Neural progenitor cell (in vitro differentiated cells): Measurements from ENCODE around the gene NTRK3. TPM values are rescaled to one million over a fixed set of nuclear protein-coding genes. Genes with fewer than 3 reads are reported as not detected.

Experiments
- DNase-seq: peaks from one replicate; pipeline ENCODE4 v3.0.0-alpha.2; 2016; ENCODE audit warnings: low spot score
- H2AFZ ChIP-seq: fragments of 200-600 bp; sonication (generic); replicated peaks from 2 replicates; pipeline ENCODE4 v1.6.1; 2016; ENCODE audit warnings: antibody characterized with exemption
- H3F3A ChIP-seq: fragments of 200-600 bp; sonication (generic); 2 replicates; pipeline ENCODE4 v1.6.1; 2016; ENCODE audit warnings: antibody characterized with exemption, low read depth
- H3K27ac ChIP-seq: fragments of 200-600 bp; sonication (generic); 2 replicates; pipeline ENCODE4 v1.5.1; 2016; ENCODE audit warnings: mild to moderate bottlenecking
- H3K27me3 ChIP-seq: fragments of 200-600 bp; sonication (generic); 2 replicates; pipeline ENCODE4 v1.6.1; 2016; ENCODE audit warnings: mild to moderate bottlenecking, moderate library complexity
- H3K36me3 ChIP-seq: fragments of 200-600 bp; sonication (generic); 2 replicates; pipeline ENCODE4 v1.5.1; 2016
- H3K4me1 ChIP-seq: fragments of 200-600 bp; sonication (generic); 2 replicates; pipeline ENCODE4 v1.6.1; 2016; ENCODE audit warnings: mixed run types
- H3K4me2 ChIP-seq: fragments of 200-600 bp; sonication (generic); 2 replicates; pipeline ENCODE4 v1.6.1; 2016
- H3K4me3 ChIP-seq: fragments of 200-600 bp; sonication (generic); 2 replicates; pipeline ENCODE4 v1.5.1; 2016
- H3K79me2 ChIP-seq: fragments of 200-600 bp; sonication (generic); 2 replicates; pipeline ENCODE4 v1.6.1; 2016; ENCODE audit warnings: low read depth
- H3K9ac ChIP-seq: fragments of 200-600 bp; sonication (generic); 2 replicates; pipeline ENCODE4 v1.6.1; 2016
- H3K9me3 ChIP-seq: fragments of 200-600 bp; sonication (generic); 2 replicates; pipeline ENCODE4 v1.5.1; 2016; ENCODE audit warnings: low read depth
- H4K20me1 ChIP-seq: fragments of 200-600 bp; sonication (generic); 2 replicates; pipeline ENCODE4 v1.6.1; 2016; ENCODE audit warnings: low read depth
- H3K27ac Mint-ChIP-seq: 3 replicates; pipeline ENCODE4 v1.8.0; 2021; ENCODE audit warnings: mixed read lengths
- H3K27me3 Mint-ChIP-seq: 2 replicates; pipeline ENCODE4 v1.8.0; 2022; ENCODE audit warnings: low read depth, mild to moderate bottlenecking, inconsistent platforms, moderate library complexity, mixed read lengths; ENCODE audit not compliant: insufficient read depth
- H3K36me3 Mint-ChIP-seq: 3 replicates; pipeline ENCODE4 v1.8.0; 2021; ENCODE audit warnings: mixed read lengths
- H3K4me1 Mint-ChIP-seq: 3 replicates; pipeline ENCODE4 v1.8.0; 2021; ENCODE audit warnings: mixed read lengths
- H3K4me3 Mint-ChIP-seq: 3 replicates; pipeline ENCODE4 v1.8.0; 2021; ENCODE audit warnings: mild to moderate bottlenecking, moderate library complexity, mixed read lengths
- H3K9me3 Mint-ChIP-seq: 3 replicates; pipeline ENCODE4 v1.8.0; 2020; ENCODE audit warnings: mixed read lengths
- EZH2 ChIP-seq: fragments of 200-600 bp; sonication (generic); IDR thresholded peaks from 2 replicates; pipeline ENCODE4 v1.6.1; 2017; ENCODE audit warnings: antibody characterized with exemption, mild to moderate bottlenecking, moderate library complexity
- EZH2phosphoT487 ChIP-seq: fragments of 200-600 bp; sonication (generic); IDR thresholded peaks from 2 replicates; pipeline ENCODE4 v1.6.1; 2017; ENCODE audit warnings: antibody characterized with exemption
- total RNA-seq: library from RNA; depleted of rRNA; stranded (reverse); fragments of >200 nt; gene quantifications from 2 replicates; pipeline ENCODE4 v1.2.3, GENCODE V29; 2015; ENCODE audit warnings: low replicate concordance
- TF ChIP-seq, protein P1 (sequence below): fragments of 200-600 bp; sonication (generic); IDR thresholded peaks from 2 replicates; pipeline ENCODE4 v1.5.1; 2017; ENCODE audit warnings: antibody characterized with exemption, mild to moderate bottlenecking

Gene NTRK3
- total RNA-seq, 1 donor from 2014 or later: 2.0 TPM

DNA sequence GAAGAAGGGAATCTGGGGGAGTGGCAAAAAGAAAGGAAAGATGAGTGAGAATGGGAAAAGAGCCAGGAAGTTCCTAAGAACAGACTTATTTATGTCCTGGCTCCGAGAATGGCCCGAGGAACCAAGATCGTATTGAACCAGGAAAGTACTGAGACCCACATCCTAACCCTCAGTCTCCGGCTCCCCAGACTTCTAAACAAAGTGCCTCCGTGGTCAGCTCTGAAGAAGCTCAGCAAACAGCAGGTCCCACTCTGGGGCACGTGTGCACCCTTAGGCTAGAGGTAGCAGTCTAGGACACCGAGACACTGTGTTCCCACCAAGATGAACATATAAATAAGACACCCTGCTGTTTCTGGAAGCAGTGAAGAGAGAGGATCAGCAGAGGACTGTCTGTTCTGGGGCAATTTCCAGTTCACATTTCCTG, 307.4 kb downstream of the NTRK3 start:
- Mint-ChIP-seq H3K4me1 (peaks cover 16% of the 10 kb centered on the region), H3K4me3 (no peak overlapping the region), H3K36me3 (no peaks in the 10 kb centered on the region), H3K27ac (no peak overlapping the region), H3K27me3 (peaks cover 24% of the 10 kb centered on the region), H3K9me3 (peaks cover 3% of the 10 kb centered on the region)
- Histone ChIP-seq H3K4me3 (no peak overlapping the region), H3K9ac (no peak overlapping the region), H3K27ac (no peak overlapping the region), H4K20me1 (no peaks in the 10 kb centered on the region), H2AFZ (no peak overlapping the region), H3F3A (no peaks in the 10 kb centered on the region), H3K4me2 (no peak overlapping the region), H3K27me3 (no peaks in the 10 kb centered on the region), H3K36me3 (no peaks in the 10 kb centered on the region), H3K9me3 (no peaks in the 10 kb centered on the region), H3K4me1 (no peaks in the 10 kb centered on the region), H3K79me2 (no peaks in the 10 kb centered on the region)
- TF ChIP-seq EZH2 (no peak), EZH2phosphoT487 (no peak)
- TF ChIP-seq, protein P1, sequence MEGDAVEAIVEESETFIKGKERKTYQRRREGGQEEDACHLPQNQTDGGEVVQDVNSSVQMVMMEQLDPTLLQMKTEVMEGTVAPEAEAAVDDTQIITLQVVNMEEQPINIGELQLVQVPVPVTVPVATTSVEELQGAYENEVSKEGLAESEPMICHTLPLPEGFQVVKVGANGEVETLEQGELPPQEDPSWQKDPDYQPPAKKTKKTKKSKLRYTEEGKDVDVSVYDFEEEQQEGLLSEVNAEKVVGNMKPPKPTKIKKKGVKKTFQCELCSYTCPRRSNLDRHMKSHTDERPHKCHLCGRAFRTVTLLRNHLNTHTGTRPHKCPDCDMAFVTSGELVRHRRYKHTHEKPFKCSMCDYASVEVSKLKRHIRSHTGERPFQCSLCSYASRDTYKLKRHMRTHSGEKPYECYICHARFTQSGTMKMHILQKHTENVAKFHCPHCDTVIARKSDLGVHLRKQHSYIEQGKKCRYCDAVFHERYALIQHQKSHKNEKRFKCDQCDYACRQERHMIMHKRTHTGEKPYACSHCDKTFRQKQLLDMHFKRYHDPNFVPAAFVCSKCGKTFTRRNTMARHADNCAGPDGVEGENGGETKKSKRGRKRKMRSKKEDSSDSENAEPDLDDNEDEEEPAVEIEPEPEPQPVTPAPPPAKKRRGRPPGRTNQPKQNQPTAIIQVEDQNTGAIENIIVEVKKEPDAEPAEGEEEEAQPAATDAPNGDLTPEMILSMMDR: no peak
- DNase-seq: no peak

DNA sequence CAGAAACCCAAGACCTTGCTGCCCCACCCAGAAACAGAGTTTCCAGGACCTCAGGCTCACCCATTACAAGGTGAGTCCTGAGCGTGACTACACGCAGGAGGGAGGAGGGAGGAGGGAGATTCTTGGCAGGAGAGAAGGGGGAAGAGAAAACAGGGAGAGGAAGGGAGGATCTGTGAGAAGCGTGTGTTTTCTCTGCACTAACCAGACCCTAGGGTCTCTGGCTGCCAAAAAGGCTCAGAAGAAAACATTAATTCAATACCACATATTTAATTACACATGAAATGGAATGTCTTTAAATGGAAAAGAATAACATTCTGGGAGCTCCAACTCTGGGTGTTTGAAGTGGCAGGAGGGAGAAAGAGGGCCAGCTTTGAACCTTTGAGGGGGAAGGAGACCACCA, 309.0 kb downstream of the NTRK3 start:
- Histone ChIP-seq H3K9me3 (no peaks in the 10 kb centered on the region), H3K36me3 (no peaks in the 10 kb centered on the region), H3K4me2 (no peak overlapping the region)

DNA sequence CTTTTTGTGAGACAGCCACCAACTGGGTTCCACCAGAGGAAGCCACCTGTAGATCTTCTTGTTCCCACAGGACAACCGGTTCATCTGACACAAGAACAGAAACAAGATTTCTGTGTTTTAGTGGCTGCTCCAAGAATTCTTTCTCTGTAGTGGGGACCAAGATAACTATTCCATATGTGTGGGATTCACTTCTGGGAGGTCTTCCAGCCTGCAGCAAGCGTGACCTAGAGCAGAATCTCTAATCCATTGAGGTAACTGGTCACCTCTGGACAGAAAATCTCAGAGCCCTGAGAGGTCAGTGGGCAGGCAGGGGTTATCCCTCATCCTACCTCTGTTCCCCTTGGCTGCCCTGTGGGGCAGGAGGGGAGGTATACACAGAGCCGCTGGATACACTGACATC, 311.3 kb downstream of the NTRK3 start:
- H3K79me2 ChIP-seq: no peaks in the 10 kb centered on the region
- peaks cover 8% of the 10 kb centered on the region for H3K4me1 ChIP-seq
- no peak for DNase-seq
- H3K36me3 ChIP-seq: no peaks in the 10 kb centered on the region
- TF ChIP-seq EZH2phosphoT487 (no peak), EZH2 (no peak)
- TF ChIP-seq, protein P1: no peak
- H3K9me3 Mint-ChIP-seq: no peaks in the 10 kb centered on the region
- no peak overlapping the region for H3K4me2 ChIP-seq
- peaks cover 7% of the 10 kb centered on the region for H3K27me3 ChIP-seq
- peaks cover 8% of the 10 kb centered on the region for H3F3A ChIP-seq
- H3K27me3 Mint-ChIP-seq: peaks cover 22% of the 10 kb centered on the region
- no peak overlapping the region for H3K27ac ChIP-seq
- H2AFZ ChIP-seq: no peak overlapping the region
- H3K36me3 Mint-ChIP-seq: no peaks in the 10 kb centered on the region
- no peaks in the 10 kb centered on the region for H4K20me1 ChIP-seq
- no peak overlapping the region for H3K27ac Mint-ChIP-seq
- no peaks in the 10 kb centered on the region for H3K9me3 ChIP-seq
- no peak overlapping the region for H3K4me3 ChIP-seq
- no peak overlapping the region for H3K4me3 Mint-ChIP-seq
- peaks cover 25% of the 10 kb centered on the region for H3K4me1 Mint-ChIP-seq
- H3K9ac ChIP-seq: no peak overlapping the region

More for the DNA sequence above, 309.0 kb downstream of the NTRK3 start:
- TF ChIP-seq EZH2phosphoT487: no peak
- no peak for TF ChIP-seq EZH2
- TF ChIP-seq, protein P1: no peak
- H3K27ac ChIP-seq: no peak overlapping the region
- no peak overlapping the region for H2AFZ ChIP-seq
- no peak overlapping the region for H3K4me3 Mint-ChIP-seq
- H4K20me1 ChIP-seq: no peaks in the 10 kb centered on the region
- no peaks in the 10 kb centered on the region for H3K36me3 Mint-ChIP-seq
- no peak for DNase-seq
- no peak overlapping the region for H3K4me3 ChIP-seq
- no peaks in the 10 kb centered on the region for H3K4me1 ChIP-seq
- peaks cover 21% of the 10 kb centered on the region for H3K27me3 Mint-ChIP-seq
- H3K27me3 ChIP-seq: peaks cover 7% of the 10 kb centered on the region
- no peaks in the 10 kb centered on the region for H3K9me3 Mint-ChIP-seq
- peaks cover 12% of the 10 kb centered on the region for H3K4me1 Mint-ChIP-seq
- no peak overlapping the region for H3K9ac ChIP-seq
- H3K27ac Mint-ChIP-seq: no peak overlapping the region
- no peaks in the 10 kb centered on the region for H3F3A ChIP-seq
- no peaks in the 10 kb centered on the region for H3K79me2 ChIP-seq
